Lower leg skin (tissue), 3 donors: ENCODE measurements around the gene ATOH8.

Source experiments
- CTCF ChIP-seq, 3 donors: fragments of 450-650 bp; IDR thresholded peaks; one replicate each; pipeline ENCODE4 v1.5.1; 2016; ENCODE audit warnings: antibody characterized with exemption in 3 of 3, mild to moderate bottlenecking in 3 of 3, moderate library complexity in 2 of 3
- POLR2A ChIP-seq, 2 donors: fragments of 450-650 bp; IDR thresholded peaks; one replicate each; pipeline ENCODE4 v1.6.1; 2016 to 2017; ENCODE audit warnings: antibody characterized with exemption in 2 of 2, mild to moderate bottlenecking in 1 of 2, moderate library complexity in 1 of 2

- TF ChIP-seq CTCF (IDR thresholded peaks at IDR 0.05) (no peak), POLR2A (IDR thresholded peaks at IDR 0.05) (no peak)
Observed at GRCh38 chr2:85756822-85757435, 3.1 kb downstream of the ATOH8 start.
